CD4-positive, CD25-positive, alpha-beta regulatory T cell (primary cell): ENCODE results near the gene ABCC4. TPM values are rescaled to one million over a fixed set of nuclear protein-coding genes. Genes with fewer than 3 reads are reported as not detected.

Experiments
- ATAC-seq, 2 donors: fragments of 150-1000 bp; cut with Tn5 transposase; one replicate each; pipeline ENCODE4 v1.10.0; 2021; ENCODE audit warnings: low read depth in 2 of 2, moderate number of reproducible peaks in 2 of 2, moderate library complexity in 1 of 2
- DNase-seq, 3 donors: peaks; one replicate each; pipeline versions ENCODE4 v3.0.0 to v3.0.0-alpha.2; 2012 to 2022; ENCODE audit warnings: mixed read lengths in 1 of 3
- H3K27ac ChIP-seq: one replicate; pipeline ENCODE4 v1.7.0; 2013; ENCODE audit warnings: mild to moderate bottlenecking, low read length; ENCODE audit not compliant: insufficient read depth, poor library complexity, severe bottlenecking
- H3K27me3 ChIP-seq: one replicate; pipeline ENCODE4 v1.7.0; 2013; ENCODE audit warnings: low read length; ENCODE audit not compliant: control insufficient read depth, insufficient read depth
- H3K36me3 ChIP-seq: one replicate; pipeline ENCODE4 v1.7.0; 2013; ENCODE audit warnings: mild to moderate bottlenecking, low read length, moderate library complexity; ENCODE audit not compliant: control insufficient read depth, insufficient read depth
- H3K4me1 ChIP-seq: 2 replicates; pipeline ENCODE4 v1.7.0; 2013; ENCODE audit warnings: mild to moderate bottlenecking, low read length; ENCODE audit not compliant: insufficient read depth, control insufficient read depth, poor library complexity, severe bottlenecking
- H3K4me3 ChIP-seq: one replicate; pipeline ENCODE4 v1.7.0; 2013; ENCODE audit warnings: low read depth, mild to moderate bottlenecking, low read length, moderate library complexity
- H3K9me3 ChIP-seq, 2 experiments: 1 replicate in 1 of 2; 2 replicates in 1 of 2; pipeline ENCODE4 v1.7.0; 2013; ENCODE audit warnings: low read length in 2 of 2, mild to moderate bottlenecking in 1 of 2, moderate library complexity in 1 of 2; ENCODE audit not compliant: control insufficient read depth in 2 of 2
- H3K27ac Mint-ChIP-seq, 3 donors: one replicate each; pipeline ENCODE4 v1.8.0; 2020 to 2022; ENCODE audit warnings: mild to moderate bottlenecking in 3 of 3, mixed read lengths in 3 of 3, moderate library complexity in 2 of 3
- H3K27me3 Mint-ChIP-seq: one replicate; pipeline ENCODE4 v1.8.0; 2022; ENCODE audit warnings: mild to moderate bottlenecking, mixed read lengths
- H3K36me3 Mint-ChIP-seq: one replicate; pipeline ENCODE4 v1.8.0; 2020; ENCODE audit warnings: mixed read lengths
- H3K4me1 Mint-ChIP-seq, 4 donors: one replicate each; pipeline ENCODE4 v1.8.0; 2020 to 2022; ENCODE audit warnings: mixed read lengths in 4 of 4, mild to moderate bottlenecking in 1 of 4
- H3K4me3 Mint-ChIP-seq, 4 donors: one replicate each; pipeline ENCODE4 v1.8.0; 2020 to 2022; ENCODE audit warnings: mild to moderate bottlenecking in 4 of 4, mixed read lengths in 4 of 4, moderate library complexity in 3 of 4
- H3K9me3 Mint-ChIP-seq, 7 donors: one replicate each; pipeline ENCODE4 v1.8.0; 2020 to 2022; ENCODE audit warnings: mixed read lengths in 7 of 7, mild to moderate bottlenecking in 3 of 7, moderate library complexity in 2 of 7
- polyA plus RNA-seq, 4 donors: library from polyadenylated mRNA; unstranded; fragments of 300-500 nt; fragmentation: Illumina TruSeq; gene quantifications; one replicate each; pipeline ENCODE4 v1.2.3, GENCODE V29; 2021
- total RNA-seq: library from RNA; stranded (reverse); gene quantifications from one replicate; pipeline ENCODE4 v1.2.3, GENCODE V29; 2022

ABCC4 gene
- total and polyA plus RNA-seq, 5 donors from 2014 or later = 3.9 to 13.2 (median 6.8) TPM

DNA sequence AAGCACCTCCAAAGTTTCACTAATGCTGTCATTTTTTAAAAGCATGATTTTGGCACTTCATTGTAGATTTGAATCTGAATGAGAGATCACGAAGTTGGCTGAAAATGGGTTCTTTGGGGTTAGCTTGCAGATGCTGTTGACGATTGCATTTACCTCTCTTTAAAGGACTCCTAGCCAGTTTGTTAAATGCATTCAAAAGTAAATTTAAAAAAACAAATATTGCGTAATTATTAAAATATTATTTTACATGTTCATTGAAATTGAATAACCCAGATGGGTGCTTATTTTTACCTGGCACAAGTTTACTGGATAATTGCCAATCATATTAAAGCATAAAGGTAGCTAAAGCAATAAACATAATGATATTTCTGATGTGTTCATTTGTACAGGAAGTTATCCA is 172.2 kb downstream of the ABCC4 start:
- H3K9me3 ChIP-seq = no peaks in the 10 kb centered on the region
- peaks cover 3% of the 10 kb centered on the region for H3K36me3 ChIP-seq
- Mint-ChIP-seq H3K27ac (no peak overlapping the region), H3K4me1 (peaks cover 0 to 4% (median 2%) of the 10 kb centered on the region in 4 donors), H3K36me3 (peaks cover 23% of the 10 kb centered on the region), H3K4me3 (no peak overlapping the region), H3K27me3 (no peaks in the 10 kb centered on the region), H3K9me3 (peaks cover 0 to 2% (median 0%) of the 10 kb centered on the region in 7 donors)
- no peaks in the 10 kb centered on the region for H3K27me3 ChIP-seq
- no peak overlapping the region for H3K4me3 ChIP-seq
- H3K27ac ChIP-seq = no peak overlapping the region
- DNase-seq (no peak), ATAC-seq (no peak)
- no peaks in the 10 kb centered on the region for H3K4me1 ChIP-seq

DNA sequence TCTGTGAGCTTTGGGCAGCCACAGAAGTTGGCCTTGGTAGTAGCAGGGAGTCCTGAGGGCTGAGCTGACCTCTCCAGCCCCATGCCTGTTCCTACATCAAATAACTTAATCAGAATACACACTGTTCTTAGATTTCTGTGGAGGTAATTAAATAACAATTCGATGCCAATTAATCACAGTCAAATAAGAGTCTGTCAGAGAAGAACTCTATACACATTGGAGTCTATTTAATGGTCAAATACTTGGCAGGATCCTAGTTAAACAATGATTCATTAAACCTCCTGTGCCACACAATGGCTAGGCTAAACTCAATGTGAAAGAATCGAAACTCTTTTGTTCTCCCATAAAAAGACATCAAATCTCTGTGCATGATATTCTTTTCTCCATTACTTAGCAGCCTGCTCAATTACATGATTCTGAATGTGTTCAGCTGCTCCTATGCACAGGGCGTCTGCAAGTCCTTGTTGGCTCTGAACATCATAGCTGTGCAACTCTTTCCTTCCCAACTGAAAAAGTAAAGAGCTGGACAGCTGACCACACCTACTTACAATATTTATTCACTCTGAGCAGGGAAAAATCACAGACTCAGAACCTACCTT is 173.1 kb downstream of the ABCC4 start:
- H3K27me3 ChIP-seq = no peaks in the 10 kb centered on the region
- Mint-ChIP-seq H3K36me3 (peaks cover 28% of the 10 kb centered on the region), H3K4me1 (peaks cover 0 to 4% (median 2%) of the 10 kb centered on the region in 4 donors), H3K27me3 (no peaks in the 10 kb centered on the region), H3K27ac (peak overlapping the region in 1 of 3 donors; percentile 56), H3K4me3 (no peak overlapping the region), H3K9me3 (peaks cover 0 to 2% (median 0%) of the 10 kb centered on the region in 7 donors)
- H3K27ac ChIP-seq = no peak overlapping the region
- H3K4me3 ChIP-seq = no peak overlapping the region
- no peak for DNase-seq
- no peaks in the 10 kb centered on the region for H3K4me1 ChIP-seq
- ATAC-seq = no peak
- no peaks in the 10 kb centered on the region for H3K9me3 ChIP-seq
- H3K36me3 ChIP-seq = peaks cover 3% of the 10 kb centered on the region

DNA sequence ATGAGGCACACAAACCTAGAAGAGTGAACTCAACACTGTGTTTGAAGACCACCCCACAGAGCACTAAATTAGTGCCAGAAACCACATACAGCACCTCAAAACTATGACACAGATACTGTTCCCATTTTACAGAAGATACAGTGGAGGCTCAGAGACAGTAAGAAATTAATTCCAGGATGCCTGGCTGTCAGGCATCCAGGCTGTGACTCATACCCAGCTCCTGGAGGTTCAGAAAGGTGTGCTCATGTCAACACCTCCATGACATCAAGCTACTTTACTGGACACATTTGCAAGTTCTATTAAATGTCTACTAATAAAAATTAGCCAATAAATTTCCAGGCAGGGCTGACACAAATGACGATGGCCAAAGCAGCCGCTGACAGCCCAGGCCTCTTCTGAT is 176.3 kb downstream of the ABCC4 start:
- no peak overlapping the region for H3K27ac Mint-ChIP-seq
- peaks cover 3% of the 10 kb centered on the region for H3K36me3 ChIP-seq
- no peak overlapping the region for H3K4me3 ChIP-seq
- H3K4me1 Mint-ChIP-seq = peaks cover 10 to 15% (median 12%) of the 10 kb centered on the region in 4 donors
- no peak for ATAC-seq
- no peaks in the 10 kb centered on the region for H3K27me3 Mint-ChIP-seq
- no peaks in the 10 kb centered on the region for H3K4me1 ChIP-seq
- H3K9me3 ChIP-seq = no peaks in the 10 kb centered on the region
- peaks cover 0 to 4% (median 0%) of the 10 kb centered on the region in 7 donors for H3K9me3 Mint-ChIP-seq
- H3K4me3 Mint-ChIP-seq = no peak overlapping the region
- no peak for DNase-seq
- H3K27me3 ChIP-seq = no peaks in the 10 kb centered on the region
- H3K36me3 Mint-ChIP-seq = peaks cover 37% of the 10 kb centered on the region
- H3K27ac ChIP-seq = no peak overlapping the region

GRCh38 chr13:95123726-95124125 is 177.5 kb downstream of the ABCC4 start:
- no peak overlapping the region for H3K27ac ChIP-seq
- peaks cover 3% of the 10 kb centered on the region for H3K36me3 ChIP-seq
- no peaks in the 10 kb centered on the region for H3K4me1 ChIP-seq
- H3K27ac Mint-ChIP-seq = peak overlapping the region in 1 of 3 donors; percentile 60
- H3K9me3 Mint-ChIP-seq = peaks cover 0 to 4% (median 0%) of the 10 kb centered on the region in 7 donors
- DNase-seq (no peak), ATAC-seq (no peak)
- H3K27me3 ChIP-seq = no peaks in the 10 kb centered on the region
- no peaks in the 10 kb centered on the region for H3K27me3 Mint-ChIP-seq
- H3K4me3 ChIP-seq = no peak overlapping the region
- H3K36me3 Mint-ChIP-seq = peaks cover 36% of the 10 kb centered on the region
- H3K4me1 Mint-ChIP-seq = peaks cover 10 to 15% (median 12%) of the 10 kb centered on the region in 4 donors
- H3K9me3 ChIP-seq = no peaks in the 10 kb centered on the region
- H3K4me3 Mint-ChIP-seq = no peak overlapping the region

- Mint-ChIP-seq H3K36me3 (peaks cover 27% of the 10 kb centered on the region), H3K27me3 (no peaks in the 10 kb centered on the region), H3K27ac (peak overlapping the region in 2 of 3 donors; percentile 6 to 27), H3K9me3 (peaks cover 0 to 2% (median 0%) of the 10 kb centered on the region in 7 donors), H3K4me1 (peaks cover 10 to 17% (median 12%) of the 10 kb centered on the region in 4 donors), H3K4me3 (no peak overlapping the region)
- no peak for DNase-seq
- Histone ChIP-seq H3K27ac (no peak overlapping the region), H3K27me3 (no peaks in the 10 kb centered on the region), H3K4me3 (no peak overlapping the region), H3K36me3 (peaks cover 3% of the 10 kb centered on the region), H3K4me1 (no peaks in the 10 kb centered on the region), H3K9me3 (no peaks in the 10 kb centered on the region)
- no peak for ATAC-seq
These were observed 179.2 kb downstream of the ABCC4 start for GRCh38 chr13:95122063-95122462.

DNA sequence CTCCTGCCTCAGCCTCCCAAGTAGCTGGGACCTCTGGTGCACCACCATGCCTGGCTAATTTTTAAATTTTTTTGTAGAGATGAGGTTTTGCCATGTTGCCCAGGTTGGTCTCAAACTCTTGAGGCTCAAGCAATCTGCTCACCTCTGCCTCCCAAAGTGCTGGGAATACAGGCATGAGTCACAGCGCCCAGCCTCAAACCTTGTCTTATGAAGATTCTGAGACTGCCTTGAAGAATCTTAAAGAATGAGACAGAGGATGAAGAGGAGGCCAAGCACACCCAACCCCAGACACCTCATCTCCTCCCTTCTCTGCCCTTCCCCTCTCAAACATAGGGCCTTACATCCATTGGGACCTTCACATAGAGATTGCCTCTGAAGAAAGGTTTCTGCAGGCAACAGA is 179.7 kb downstream of the ABCC4 start:
- Histone ChIP-seq H3K4me1 (no peaks in the 10 kb centered on the region), H3K9me3 (no peaks in the 10 kb centered on the region), H3K36me3 (peaks cover 3% of the 10 kb centered on the region), H3K27me3 (no peaks in the 10 kb centered on the region), H3K27ac (no peak overlapping the region), H3K4me3 (no peak overlapping the region)
- Mint-ChIP-seq H3K4me3 (no peak overlapping the region), H3K27ac (peak overlapping the region in 1 of 3 donors; percentile 27), H3K4me1 (peaks cover 10 to 17% (median 12%) of the 10 kb centered on the region in 4 donors), H3K36me3 (peaks cover 29% of the 10 kb centered on the region), H3K9me3 (peaks cover 0 to 2% (median 0%) of the 10 kb centered on the region in 7 donors), H3K27me3 (no peaks in the 10 kb centered on the region)
- ATAC-seq (no peak), DNase-seq (no peak)

DNA sequence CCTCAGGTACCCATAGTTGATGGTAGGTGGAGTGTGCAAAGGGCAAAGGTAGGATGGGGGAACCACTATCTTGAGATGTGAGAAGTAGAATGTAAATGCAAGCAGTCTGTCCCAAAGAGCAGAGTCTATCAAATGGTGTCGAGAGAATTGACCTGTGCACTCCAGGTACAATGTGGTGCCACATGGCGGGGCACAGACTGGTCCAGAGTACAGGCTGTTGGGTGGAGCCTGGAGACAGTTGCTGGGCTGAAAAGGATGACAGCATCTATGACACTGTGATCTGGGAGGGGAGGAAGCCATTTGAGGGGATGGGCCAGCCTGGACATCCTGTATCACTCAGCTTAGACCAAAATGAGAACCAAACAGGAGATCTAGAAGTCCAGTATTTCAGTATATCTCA is 180.6 kb downstream of the ABCC4 start:
- ATAC-seq = no peak
- Mint-ChIP-seq H3K27me3 (no peaks in the 10 kb centered on the region), H3K36me3 (peaks cover 33% of the 10 kb centered on the region)

More for the DNA sequence above, 180.6 kb downstream of the ABCC4 start:
- Histone ChIP-seq H3K27ac (no peak overlapping the region), H3K4me1 (no peaks in the 10 kb centered on the region), H3K27me3 (no peaks in the 10 kb centered on the region), H3K9me3 (no peaks in the 10 kb centered on the region), H3K36me3 (peaks cover 5% of the 10 kb centered on the region), H3K4me3 (no peak overlapping the region)
- Mint-ChIP-seq H3K4me3 (no peak overlapping the region), H3K27ac (no peak overlapping the region), H3K9me3 (peaks cover 0 to 2% (median 0%) of the 10 kb centered on the region in 7 donors), H3K4me1 (peaks cover 10 to 17% (median 12%) of the 10 kb centered on the region in 4 donors)
- no peak for DNase-seq
